Epithelial cell of esophagus (primary cell): ENCODE data around the gene DHRS9.

Source experiments
- DNase-seq: peaks from one replicate; pipeline ENCODE4 v3.0.0; 2010; ENCODE audit warnings: low read depth
- H3K4me3 ChIP-seq: 2 replicates; pipeline ENCODE4 v1.5.1; 2011; ENCODE audit warnings: mild to moderate bottlenecking, low read length, control low read depth
- TF ChIP-seq, protein P1 (sequence below): IDR thresholded peaks from 2 replicates; pipeline ENCODE4 v1.5.1; 2011; ENCODE audit warnings: low read depth, mild to moderate bottlenecking, low read length, control low read depth, inconsistent platforms; ENCODE audit not compliant: insufficient read depth; ENCODE audit errors: missing control alignments

DHRS9 gene

DNA sequence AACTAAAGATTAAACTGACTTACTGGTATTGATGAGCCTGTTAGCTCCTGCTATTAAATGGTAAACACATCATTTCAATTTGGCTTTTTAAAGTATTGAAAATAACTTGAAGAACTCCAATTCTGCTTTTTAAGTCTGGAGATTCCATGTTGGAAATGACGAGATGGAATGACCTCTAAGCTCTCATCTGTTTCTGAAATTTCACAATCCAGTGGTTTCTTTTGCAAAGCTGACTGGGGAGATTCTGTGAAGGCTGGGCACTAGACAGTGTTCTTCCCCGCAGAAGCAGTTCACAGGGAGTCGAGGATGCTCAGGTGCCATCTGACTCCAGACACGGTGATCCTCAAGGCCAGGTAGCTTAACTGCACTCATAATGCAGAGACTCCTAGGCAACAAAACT lies 44.7 kb downstream of the DHRS9 start:
- H3K4me3 ChIP-seq = no peak overlapping the region
- TF ChIP-seq, protein P1, sequence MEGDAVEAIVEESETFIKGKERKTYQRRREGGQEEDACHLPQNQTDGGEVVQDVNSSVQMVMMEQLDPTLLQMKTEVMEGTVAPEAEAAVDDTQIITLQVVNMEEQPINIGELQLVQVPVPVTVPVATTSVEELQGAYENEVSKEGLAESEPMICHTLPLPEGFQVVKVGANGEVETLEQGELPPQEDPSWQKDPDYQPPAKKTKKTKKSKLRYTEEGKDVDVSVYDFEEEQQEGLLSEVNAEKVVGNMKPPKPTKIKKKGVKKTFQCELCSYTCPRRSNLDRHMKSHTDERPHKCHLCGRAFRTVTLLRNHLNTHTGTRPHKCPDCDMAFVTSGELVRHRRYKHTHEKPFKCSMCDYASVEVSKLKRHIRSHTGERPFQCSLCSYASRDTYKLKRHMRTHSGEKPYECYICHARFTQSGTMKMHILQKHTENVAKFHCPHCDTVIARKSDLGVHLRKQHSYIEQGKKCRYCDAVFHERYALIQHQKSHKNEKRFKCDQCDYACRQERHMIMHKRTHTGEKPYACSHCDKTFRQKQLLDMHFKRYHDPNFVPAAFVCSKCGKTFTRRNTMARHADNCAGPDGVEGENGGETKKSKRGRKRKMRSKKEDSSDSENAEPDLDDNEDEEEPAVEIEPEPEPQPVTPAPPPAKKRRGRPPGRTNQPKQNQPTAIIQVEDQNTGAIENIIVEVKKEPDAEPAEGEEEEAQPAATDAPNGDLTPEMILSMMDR = no peak
- no peak for DNase-seq

DNA sequence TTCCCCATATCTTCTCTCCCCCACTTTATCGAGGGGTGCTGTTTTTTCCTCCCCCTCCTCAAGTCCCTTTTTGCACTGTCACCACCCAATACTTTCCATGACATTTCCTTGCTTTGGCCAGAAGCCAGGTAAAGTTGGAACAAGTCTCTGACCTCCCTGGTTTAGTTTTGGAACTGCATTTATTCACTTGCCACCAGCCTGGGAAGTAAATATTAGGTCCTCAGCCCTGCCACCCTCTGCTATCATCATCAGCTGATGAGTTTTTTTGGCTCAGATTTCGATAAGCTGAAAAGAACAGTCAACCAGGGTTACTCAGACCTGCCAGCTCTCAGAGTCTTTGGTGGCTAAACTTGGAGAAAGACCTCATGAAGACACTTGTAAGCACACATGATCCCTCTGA lies 47.0 kb downstream of the DHRS9 start:
- TF ChIP-seq, protein P1 = no peak
- no peak for DNase-seq
- no peak overlapping the region for H3K4me3 ChIP-seq

DNA sequence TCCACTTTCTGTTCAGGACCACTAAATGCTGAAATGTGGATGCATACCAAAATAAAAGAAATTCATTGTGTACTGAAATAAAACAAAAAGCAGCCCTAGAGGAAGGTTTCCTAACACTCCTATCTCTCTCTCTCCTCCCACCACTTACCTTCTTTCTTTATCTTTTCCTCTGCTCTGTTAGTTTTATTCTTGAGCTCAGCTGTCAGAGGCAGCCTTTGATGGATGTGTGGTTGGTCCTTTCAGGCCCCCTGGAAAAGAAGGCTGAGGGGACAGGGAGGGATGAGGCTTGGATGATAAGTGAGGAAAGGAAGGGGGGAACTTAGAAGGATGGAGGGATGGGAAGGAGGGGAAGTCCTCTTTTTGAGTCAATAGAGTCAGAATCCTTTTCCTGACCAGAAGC lies 47.6 kb downstream of the DHRS9 start:
- TF ChIP-seq, protein P1 = no peak
- H3K4me3 ChIP-seq = no peak overlapping the region
- no peak for DNase-seq

GRCh38 chr2:169118060-169118459 lies 48.7 kb downstream of the DHRS9 start:
- no peak for DNase-seq
- TF ChIP-seq, protein P1 = no peak
- H3K4me3 ChIP-seq = no peak overlapping the region

DNA sequence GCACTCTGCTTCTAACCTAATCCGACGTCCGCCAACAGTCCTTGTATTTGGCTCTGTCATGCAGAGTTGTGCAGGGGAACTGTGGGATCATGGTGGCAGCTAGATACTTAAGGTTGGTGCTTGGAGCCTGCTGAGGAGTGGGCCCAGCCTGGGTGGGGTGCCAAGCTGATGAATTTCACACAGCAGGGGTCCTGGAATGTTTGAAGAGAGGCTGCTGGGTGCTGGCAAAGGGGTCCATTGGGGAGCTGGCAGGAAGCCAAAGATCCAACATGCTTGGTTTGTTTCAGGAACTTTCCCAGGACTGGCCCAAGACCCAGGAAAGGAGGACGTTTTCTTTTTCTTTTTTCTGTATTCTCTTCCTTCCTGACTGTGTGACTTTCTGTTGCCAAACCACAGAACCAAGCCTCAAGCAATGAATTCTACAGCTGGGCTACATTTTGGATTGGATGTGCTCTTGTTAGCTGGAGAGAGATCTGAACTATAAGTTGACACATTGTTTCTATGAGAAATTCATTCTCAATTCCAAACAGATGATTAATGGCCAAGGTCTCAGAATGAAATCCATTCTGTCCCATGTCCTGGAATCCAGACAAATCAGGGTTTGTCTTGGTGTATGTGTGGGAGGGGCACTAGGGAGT lies 49.9 kb downstream of the DHRS9 start:
- DNase-seq = peak; percentile 19
- TF ChIP-seq, protein P1 = no peak

GRCh38 chr2:169119851-169120250 lies 50.5 kb downstream of the DHRS9 start:
- TF ChIP-seq, protein P1 = no peak
- H3K4me3 ChIP-seq = no peak overlapping the region
- no peak for DNase-seq

More for the DNA sequence above, 49.9 kb downstream of the DHRS9 start:
- H3K4me3 ChIP-seq = no peak overlapping the region

GRCh38 chr2:169129703-169130243 lies 60.4 kb downstream of the DHRS9 start:
- TF ChIP-seq, protein P1 = no peak
- no peak overlapping the region for H3K4me3 ChIP-seq
- DNase-seq = peak; percentile 13
